HG03460 (cell line): ENCODE data around the gene ANKIB1.
A peak's percentile ranks its signal among the peaks of the same experiment; 100 is the strongest.
"Not testable (repeated sequence)": the region's sequence is repeated elsewhere in the genome, so short reads cannot be mapped to it uniquely, and the experiment has no call there.

Experiments used
- ATAC-seq: cut with Tn5 transposase; IDR thresholded peaks from one replicate; pipeline ENCODE4 v1.9.1; 2021; ENCODE audit not compliant: unreplicated experiment

ANKIB1 gene, protein sequence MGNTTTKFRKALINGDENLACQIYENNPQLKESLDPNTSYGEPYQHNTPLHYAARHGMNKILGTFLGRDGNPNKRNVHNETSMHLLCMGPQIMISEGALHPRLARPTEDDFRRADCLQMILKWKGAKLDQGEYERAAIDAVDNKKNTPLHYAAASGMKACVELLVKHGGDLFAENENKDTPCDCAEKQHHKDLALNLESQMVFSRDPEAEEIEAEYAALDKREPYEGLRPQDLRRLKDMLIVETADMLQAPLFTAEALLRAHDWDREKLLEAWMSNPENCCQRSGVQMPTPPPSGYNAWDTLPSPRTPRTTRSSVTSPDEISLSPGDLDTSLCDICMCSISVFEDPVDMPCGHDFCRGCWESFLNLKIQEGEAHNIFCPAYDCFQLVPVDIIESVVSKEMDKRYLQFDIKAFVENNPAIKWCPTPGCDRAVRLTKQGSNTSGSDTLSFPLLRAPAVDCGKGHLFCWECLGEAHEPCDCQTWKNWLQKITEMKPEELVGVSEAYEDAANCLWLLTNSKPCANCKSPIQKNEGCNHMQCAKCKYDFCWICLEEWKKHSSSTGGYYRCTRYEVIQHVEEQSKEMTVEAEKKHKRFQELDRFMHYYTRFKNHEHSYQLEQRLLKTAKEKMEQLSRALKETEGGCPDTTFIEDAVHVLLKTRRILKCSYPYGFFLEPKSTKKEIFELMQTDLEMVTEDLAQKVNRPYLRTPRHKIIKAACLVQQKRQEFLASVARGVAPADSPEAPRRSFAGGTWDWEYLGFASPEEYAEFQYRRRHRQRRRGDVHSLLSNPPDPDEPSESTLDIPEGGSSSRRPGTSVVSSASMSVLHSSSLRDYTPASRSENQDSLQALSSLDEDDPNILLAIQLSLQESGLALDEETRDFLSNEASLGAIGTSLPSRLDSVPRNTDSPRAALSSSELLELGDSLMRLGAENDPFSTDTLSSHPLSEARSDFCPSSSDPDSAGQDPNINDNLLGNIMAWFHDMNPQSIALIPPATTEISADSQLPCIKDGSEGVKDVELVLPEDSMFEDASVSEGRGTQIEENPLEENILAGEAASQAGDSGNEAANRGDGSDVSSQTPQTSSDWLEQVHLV

DNA sequence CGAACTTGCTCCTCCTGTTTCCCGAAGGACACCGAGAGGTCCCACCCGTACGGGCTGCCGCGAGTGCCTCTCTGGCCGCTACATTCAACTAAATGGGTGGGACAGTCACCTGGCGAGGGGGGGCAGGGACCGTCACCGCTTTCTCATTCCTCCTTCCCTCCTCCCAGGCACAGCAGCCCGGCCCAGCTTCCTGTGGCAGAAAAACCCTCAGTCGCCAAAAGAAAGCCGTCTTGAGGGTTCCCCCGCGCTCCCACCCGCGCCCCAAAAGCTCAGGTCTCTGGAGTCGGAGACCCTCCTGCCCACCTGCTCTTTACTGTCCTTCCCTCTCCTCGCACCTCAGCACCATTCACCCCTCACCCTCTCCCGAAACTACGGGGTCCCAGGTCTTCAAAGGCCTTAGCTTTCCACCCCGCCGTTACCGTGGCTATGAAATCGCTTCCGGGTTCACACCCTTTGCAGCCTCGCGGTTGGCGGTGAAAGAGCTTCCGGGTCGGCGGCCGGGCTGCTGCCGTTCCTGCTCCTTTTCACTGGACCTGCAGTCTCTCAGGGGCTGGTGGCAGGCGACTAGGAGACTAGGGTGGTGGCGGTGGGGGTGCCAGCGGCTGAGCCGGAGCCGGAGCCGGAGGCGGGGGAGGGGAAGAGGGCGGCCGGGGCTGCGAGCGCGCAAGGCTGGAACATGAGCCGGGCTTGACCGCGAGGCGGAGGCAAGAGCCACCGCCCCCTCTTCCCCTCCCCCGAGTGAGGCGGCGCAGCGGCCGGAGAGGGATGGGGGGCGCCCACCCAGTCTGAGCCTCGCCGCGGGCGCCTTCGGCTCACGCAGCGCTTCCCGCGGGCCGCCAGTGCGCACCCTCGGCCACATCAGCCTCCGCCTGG, at the start of gene ANKIB1, which contains the start of gene KRIT1:
Gene ANKIB1 (plus strand): TSS at position 488 of the 873 bp plus-strand sequence. CDS start 49,005 bp downstream, outside the sequence.
Gene KRIT1 (minus strand): TSS at position 428 of the 873 bp plus-strand sequence. CDS start 3,779 bp downstream, outside the sequence.
- peak; percentile 75 for ATAC-seq

DNA sequence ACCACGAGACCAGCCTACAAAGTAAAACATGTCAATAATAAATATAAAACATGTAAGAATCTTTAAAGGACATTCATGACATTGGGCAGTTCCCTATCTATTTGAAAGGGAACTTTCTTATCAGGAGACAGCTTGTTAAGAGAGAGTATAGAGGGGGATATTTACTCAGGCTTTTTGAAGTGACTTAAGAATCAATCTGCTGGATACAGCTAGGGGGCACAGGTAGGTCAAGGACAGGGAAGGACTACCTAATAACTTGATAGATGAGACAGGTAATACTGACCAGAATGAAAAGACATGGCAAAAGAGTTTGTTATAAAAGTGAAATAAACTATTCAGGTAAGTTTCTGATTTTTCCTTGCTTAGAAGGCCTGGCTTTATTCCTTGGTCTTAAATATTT, 45.0 kb upstream of the ANKIB1 start:
- no peak for ATAC-seq

DNA sequence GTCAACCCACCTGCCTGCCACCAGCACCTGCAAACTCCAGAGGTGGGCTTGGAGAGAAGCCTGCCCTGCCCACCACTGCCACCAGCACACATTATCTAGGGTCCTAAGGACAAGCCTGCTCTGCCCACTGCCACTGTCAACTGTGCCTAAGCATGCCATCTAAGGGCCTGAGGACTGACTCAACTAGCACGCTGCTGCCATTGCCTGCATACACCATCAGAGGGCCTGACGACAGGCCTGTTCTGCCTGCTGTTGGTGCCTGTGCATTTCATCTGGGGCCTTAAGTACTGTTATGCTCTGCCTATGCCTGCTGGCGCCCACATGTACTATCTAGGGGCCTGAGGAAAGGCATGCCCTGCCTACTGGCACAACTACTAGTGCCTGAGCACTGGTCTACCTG, 39.8 kb upstream of the ANKIB1 start:
- no peak for ATAC-seq

DNA sequence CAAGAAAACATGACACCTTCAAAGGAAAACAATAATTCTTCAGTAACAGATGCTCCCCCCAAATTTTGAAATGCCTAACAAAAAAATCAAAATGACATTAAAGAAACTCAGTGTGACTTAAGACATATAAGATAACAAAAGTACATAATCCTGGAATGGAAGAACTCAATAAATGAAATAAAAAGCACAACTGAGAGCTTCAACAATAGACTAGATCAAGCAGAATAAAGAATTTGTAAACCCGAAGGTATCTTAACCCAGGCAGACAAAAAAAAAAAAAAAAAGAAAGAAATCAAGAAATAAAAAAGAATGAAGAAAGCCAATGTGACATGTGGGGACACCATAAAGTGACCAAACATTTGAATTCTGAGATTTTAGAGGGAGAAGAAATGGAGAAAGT, 39.1 kb upstream of the ANKIB1 start:
- no peak for ATAC-seq

DNA sequence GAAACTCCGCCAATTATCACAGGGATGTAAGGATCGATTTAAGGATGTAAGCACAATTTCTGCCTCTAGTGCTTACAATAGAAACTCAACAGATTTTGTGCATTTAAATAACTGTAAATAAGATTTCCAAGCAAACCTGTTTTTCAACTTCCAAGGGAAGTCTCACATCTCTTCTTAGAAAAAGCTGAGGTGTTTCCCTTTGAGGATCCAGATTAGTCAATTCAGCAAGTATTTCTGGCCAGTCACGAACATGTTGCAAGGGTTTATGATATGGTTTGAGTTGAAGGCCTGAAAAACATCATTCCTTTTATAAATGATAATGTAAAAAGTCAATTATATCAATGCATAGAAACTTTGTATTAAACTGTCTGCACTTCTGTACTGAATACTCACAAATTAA, 24.0 kb upstream of the ANKIB1 start:
- no peak for ATAC-seq

DNA sequence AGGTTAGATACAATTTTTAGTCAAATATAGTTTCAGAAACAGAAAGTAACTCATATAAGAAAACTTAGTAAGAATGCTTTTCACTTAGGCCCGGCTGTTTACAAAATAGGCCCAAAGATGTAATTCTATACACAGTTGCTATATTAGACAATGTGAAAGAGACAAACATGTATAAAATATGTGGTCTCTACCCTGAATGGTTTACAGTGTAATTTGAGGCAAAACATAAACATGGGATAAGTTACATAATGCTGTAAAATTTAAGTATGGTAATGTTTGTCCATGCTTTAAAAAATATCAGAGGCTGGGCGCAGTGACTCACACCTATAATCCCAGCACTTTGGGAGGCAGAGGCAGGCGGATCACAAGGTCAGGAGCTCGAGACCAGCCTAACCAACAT, 18.8 kb upstream of the ANKIB1 start:
- no peak for ATAC-seq

DNA sequence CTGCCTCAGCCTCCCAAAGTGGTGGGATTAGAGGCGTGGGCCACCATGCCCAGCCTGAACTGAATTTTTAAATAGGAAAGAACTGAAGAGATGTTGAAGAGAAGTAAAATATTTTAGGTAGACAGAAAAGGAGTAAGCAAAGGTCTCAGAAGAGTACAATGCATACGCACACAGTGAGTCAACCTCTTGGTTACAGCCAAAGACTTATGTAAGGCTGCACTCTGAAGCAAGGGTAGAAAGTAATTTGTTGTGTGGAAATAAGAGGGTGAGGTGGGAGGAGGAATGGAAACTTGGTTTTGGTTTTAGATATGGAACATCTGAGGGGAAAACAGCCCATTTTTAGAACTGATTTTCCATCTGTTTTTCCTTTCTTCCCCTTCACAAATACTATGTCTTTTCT, 17.7 kb upstream of the ANKIB1 start:
- ATAC-seq = no peak

DNA sequence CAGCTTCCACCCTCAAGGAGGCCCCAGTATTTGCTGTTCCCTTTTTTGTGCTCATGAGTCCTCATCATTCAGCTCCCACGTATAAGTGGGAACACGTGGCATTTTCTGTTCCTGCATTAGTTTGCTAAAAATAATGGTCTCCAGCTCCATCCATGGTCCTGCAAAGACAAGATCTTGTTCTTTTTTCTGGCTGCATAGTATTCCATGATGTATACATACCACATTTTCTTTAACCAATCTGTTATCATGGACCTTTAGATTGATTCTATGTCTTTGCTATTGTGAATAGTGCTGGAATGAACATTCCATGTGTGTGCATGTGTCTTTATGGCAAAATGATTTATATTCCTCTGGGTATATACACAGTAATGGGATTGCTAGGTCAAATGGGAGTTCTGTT, 17.0 kb upstream of the ANKIB1 start:
- no peak for ATAC-seq

DNA sequence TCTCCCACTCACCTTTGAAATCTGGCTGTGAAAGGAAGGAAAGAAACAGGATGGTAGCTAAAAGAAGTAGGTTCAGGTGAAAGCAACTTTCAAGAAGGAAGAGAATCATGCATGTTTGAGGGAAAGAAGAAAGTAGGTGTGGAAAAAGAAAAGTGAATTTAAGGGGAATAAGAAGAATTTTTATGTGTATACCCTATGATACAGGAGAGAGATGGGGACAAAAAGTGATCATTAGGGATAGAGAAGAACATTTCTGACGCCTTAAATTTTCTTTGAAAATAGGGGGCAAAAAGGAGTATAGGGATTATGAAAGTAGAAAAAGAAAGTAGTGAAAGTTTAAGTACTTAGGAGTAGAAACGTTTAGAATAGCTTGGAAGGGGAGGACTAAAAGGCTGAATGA, 15.2 kb upstream of the ANKIB1 start:
- ATAC-seq = no peak

DNA sequence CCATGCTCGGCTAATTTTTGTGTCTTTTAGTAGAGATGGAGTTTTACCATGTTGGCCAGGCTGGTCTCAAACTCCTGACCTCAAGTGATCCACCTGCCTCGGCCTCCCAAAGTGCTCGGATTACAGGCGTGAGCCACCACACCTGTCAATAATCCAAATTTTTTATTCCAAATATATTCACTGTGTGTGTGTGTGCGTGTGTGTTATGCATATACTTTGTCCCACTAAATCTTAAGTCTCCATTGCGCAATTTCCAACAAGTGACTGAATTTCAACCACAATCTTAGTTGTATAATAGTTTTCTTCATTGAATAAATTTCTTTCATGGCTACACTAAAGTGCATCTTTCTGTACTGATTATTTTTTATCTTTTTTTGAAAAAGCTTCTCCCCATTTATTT, 2.8 kb upstream of the ANKIB1 start:
- no peak for ATAC-seq

DNA sequence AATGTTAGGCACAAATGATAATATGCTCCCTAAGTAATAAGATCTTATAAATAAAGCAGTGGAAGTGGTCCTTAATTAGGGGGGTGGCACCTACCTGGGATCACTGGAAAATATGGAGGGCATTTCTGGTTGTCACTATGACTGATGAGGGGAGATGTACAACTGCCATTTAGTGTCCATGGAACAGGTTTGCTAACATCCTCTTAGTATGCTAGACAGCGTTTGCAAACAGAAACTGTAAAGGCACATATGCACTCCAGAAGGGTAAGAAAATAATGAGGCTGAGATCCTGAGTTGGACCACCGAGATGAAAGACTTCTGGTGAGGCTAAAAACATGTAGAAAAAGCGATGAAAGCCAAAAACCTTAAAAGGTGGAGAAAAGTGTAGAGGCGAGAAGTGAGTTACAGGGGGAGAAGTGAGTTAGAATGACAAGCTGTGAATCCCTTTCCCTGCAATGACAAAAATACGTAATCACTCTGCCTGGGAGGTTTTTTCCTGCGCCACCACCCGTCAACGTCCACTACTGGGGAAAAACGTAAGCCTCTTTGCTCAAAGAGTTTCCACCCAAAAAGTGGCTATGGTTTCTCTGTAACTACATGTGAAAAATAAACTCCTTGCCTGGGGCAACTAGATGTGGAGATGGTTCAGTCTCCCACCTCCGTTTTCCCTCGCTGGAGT, 827 bp upstream of the ANKIB1 start:
- ATAC-seq = peak; percentile 2

DNA sequence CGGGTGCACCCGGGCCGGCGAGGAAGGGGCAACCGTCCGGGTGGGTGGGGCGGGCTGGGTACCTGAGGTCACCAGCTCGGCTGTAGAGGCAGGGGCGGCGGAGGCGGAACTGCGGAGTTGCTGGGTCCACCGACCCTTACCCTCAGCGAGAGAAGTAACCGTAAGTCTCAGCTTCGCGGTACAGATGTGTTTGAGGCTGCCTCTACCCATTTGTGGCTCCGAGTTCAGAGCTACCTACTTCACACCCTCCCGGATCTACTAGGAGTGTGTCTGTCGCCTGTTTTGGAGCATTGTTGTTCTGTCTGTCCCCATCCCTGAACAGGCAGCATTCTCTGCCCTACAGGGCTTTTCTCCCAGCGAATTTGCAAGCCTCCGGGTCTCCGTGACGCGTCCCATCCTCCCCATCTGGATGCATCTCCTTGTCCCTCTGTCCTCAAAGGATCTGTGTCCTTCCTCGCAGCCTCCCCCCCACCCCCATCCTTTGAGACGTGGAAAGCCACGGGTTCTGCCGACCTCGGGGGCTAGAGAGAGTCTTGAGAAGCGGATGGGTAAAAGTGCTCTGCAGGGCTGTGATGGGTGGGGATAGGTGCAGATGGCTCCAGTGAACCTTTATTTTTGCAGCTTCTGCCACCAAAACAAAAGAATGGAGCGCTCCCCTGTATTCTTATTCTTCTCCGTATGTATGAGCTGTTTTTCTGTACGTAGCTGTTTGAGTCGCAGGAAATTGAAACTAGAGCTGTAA, 757 bp downstream of the ANKIB1 start:
- peak; percentile 33 for ATAC-seq

DNA sequence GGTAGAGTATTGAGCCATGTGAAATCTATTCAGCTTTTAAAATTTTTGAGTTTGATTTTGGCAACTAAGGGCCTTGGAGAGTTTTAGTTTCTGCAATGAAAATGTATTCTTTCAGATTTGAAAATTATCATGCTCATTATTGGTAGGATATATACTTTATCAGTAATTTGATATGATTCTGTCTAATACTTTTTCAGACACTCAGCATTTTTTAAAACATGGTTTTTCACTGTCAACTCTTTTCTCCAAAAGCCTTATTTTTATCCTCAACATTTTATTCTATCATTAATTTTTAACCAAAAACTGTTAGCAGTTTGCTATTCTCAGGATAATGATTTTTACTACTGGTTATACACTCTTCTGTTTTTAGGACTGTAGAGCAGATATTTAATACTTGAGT, 4.8 kb downstream of the ANKIB1 start:
- ATAC-seq = no peak

DNA sequence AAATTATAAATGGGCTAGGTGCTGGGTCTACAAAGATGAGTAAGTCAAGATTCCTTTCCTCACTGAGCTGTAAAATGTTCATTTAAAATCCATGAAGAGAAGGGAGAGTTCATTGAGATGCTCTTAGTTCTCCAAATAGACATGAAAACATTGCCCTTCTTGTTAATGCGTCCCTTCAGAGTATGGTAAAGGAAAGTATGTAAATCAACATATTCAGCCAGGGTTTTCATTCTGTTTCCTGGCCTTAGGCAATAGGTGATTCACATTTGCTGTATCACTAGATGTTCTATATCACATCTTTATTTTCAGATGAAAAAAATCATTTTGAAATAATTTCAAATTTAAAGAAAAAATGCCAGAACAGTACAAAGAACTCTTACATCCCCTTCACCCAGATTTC, 5.4 kb downstream of the ANKIB1 start:
- no peak for ATAC-seq

DNA sequence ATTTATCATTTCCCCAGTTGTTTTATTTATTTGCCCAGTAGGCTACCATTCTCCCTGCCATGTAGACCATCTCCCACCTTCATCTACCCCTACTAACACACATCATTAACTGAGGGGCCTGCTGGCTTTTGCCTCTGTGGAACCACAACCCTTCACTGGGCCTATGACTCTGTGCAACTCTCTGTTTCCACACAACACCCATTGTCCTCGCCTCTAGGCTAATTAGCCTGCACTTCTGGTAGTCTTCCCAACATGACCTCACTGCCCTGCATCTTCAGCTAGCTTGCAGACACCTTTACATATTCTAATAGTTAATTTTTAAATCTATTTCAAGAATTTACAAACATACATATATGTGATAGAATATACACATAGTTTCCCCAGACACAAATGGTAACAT, 7.5 kb downstream of the ANKIB1 start:
- no peak for ATAC-seq

DNA sequence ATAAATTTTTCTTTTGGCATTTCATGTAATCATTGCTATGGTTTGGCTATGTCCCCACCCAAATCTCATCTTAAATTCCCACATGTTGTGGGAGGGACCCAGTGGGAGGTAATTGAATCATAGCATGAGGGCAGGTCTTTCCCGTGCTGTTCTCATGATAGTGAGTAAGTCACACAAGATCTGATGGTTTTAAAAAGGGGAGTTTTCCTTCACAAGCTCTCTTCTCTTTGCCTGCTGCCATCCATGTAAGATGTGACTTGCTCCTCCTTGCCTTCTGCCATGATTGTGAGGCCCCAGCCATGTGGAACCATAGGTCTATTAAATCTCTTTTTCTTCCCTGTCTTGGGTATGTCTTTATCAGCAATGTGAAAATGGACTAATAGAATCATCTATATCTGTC, 9.0 kb downstream of the ANKIB1 start:
- ATAC-seq = not testable (repeated sequence)

DNA sequence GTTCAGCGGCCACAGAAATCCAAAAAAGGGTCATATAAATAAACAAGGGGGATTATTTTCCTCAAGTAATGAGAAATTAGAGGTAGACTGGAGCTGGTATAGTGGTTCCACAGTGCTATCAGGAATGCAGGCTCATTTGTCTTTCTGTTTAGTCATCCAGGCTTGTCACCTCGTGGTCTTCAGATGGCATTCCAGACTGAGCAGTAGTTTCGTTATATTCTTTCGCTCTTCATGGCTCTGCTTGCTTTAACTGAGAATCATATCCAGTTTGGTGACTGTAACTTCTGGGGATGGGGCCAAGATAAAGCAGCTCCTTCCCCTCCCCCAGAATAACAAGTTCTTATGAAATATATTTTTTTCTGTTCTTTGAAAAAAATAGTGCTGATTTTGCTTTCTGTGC, 9.5 kb downstream of the ANKIB1 start:
- ATAC-seq = no peak

DNA sequence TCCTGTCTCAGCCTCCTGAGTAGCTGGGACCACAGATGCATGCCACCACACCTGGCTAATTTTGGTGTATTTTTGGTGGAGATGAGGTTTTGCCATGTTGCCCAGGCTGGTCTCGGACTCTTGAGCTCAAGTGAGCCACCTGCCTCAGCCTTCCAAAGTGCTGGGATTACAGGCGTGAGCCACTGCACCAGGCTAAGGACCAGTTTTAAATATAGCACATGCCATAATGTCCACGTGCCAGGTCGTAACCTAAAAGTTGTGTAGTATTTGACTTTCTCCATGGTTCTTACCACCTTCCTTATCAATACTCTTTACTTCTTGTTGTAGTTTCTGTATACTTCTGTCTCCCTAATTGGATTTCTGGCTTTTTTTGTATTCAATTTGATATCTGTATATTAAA, 13.3 kb downstream of the ANKIB1 start:
- ATAC-seq = no peak

DNA sequence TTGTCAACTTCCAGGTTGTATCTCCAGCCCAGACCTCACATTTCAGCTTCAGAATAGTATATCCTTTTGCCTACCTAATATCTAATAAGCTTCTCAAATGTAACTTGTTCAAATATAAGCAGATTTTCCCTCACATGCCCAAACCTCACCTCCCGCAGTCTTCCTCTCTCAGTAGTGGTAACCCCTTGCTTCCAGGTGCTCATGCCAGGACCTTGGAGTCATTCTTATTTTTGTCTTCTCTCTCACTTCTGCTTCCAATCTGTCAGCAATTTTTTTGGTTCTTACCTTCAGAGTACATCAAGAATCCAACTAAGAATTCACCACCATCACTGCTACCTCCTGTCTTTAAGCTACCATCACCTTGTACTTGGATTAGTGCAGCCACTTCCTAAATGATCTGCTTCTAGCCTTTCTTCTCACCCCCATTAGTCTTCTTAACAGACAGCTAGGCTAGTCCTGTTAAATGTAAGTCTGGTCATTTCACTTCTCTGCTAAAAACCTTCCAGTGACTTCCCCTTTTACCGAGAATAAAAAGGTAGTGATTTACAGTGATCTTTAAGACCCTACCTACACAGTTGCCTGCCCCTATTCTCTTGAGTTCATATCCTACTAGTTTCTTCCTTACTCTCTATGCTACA, 14.0 kb downstream of the ANKIB1 start:
- ATAC-seq = no peak
